Measurements from ENCODE around the gene C5AR1.
"Not testable (repeated sequence)": the region's sequence is repeated elsewhere in the genome, so short reads cannot be mapped to it uniquely, and the experiment has no call there.

The C5AR1 gene

GRCh38 chr19:47365455-47365854 is 55.8 kb downstream of the C5AR1 start:
- not testable (repeated sequence) for DNase-seq (ENCODE audit: low read depth)

GRCh38 chr19:47370045-47370611 is 60.5 kb downstream of the C5AR1 start:
- DNase-seq (ENCODE audit: low read depth), result no peak

GRCh38 chr19:47371261-47371660 is 61.6 kb downstream of the C5AR1 start:
- DNase-seq (ENCODE audit: low read depth), result no peak
